GM21390 (cell line): Measurements from ENCODE around the gene EGLN3.
"Not testable (repeated sequence)": the region's sequence is repeated elsewhere in the genome, so short reads cannot be mapped to it uniquely, and the experiment has no call there.

Experiments
- ATAC-seq: cut with Tn5 transposase; IDR thresholded peaks from one replicate; pipeline ENCODE4 v1.9.1; 2021; ENCODE audit not compliant: unreplicated experiment

Gene EGLN3

GRCh38 chr14:33938131-33938949 is 12.5 kb downstream of the EGLN3 start:
- no peak for ATAC-seq

GRCh38 chr14:33936391-33936790 is 14.5 kb downstream of the EGLN3 start:
- no peak for ATAC-seq

- ATAC-seq = no peak
Measured at GRCh38 chr14:33934938-33935337, 15.9 kb downstream of the EGLN3 start.

GRCh38 chr14:33934043-33934750 is 16.7 kb downstream of the EGLN3 start:
- no peak for ATAC-seq

- ATAC-seq = no peak
Measured at GRCh38 chr14:33933386-33933933, 17.4 kb downstream of the EGLN3 start.

- no peak for ATAC-seq
Measured at GRCh38 chr14:33932576-33933345, 18.1 kb downstream of the EGLN3 start.

GRCh38 chr14:33932033-33932432 is 18.8 kb downstream of the EGLN3 start:
- ATAC-seq = no peak

- no peak for ATAC-seq
Measured at GRCh38 chr14:33931461-33931860, 19.4 kb downstream of the EGLN3 start.

- ATAC-seq = no peak
Measured at GRCh38 chr14:33930439-33930838, 20.4 kb downstream of the EGLN3 start.

GRCh38 chr14:33929799-33930408 is 21.0 kb downstream of the EGLN3 start:
- no peak for ATAC-seq

GRCh38 chr14:33928895-33929294 is 22.0 kb downstream of the EGLN3 start:
- no peak for ATAC-seq

GRCh38 chr14:33927944-33928343 is 22.9 kb downstream of the EGLN3 start:
- no peak for ATAC-seq

GRCh38 chr14:33926967-33927366 is 23.9 kb downstream of the EGLN3 start:
- ATAC-seq = not testable (repeated sequence)

- no peak for ATAC-seq
Measured at GRCh38 chr14:33925946-33926345, 24.9 kb downstream of the EGLN3 start.

- ATAC-seq = no peak
Measured at GRCh38 chr14:33925235-33925634, 25.6 kb downstream of the EGLN3 start.

- no peak for ATAC-seq
Measured at GRCh38 chr14:33924566-33925100, 26.2 kb downstream of the EGLN3 start.

GRCh38 chr14:33922125-33922524 is 28.7 kb downstream of the EGLN3 start:
- no peak for ATAC-seq

- no peak for ATAC-seq
Measured at GRCh38 chr14:33918256-33918655, 32.6 kb downstream of the EGLN3 start.

GRCh38 chr14:33917661-33918060 is 33.2 kb downstream of the EGLN3 start:
- no peak for ATAC-seq

GRCh38 chr14:33916663-33917565 is 34.0 kb downstream of the EGLN3 start:
- no peak for ATAC-seq
